WERI-Rb-1 (cell line): Measurements from ENCODE around the gene MUC6.

Source experiments
- DNase-seq: peaks from one replicate; pipeline ENCODE4 v3.0.0-alpha.2; 2020
- H3K27ac ChIP-seq: fragments of 250-450 bp; sonication (Bioruptor Pico); 2 replicates; pipeline ENCODE4 v1.5.1; 2020; ENCODE audit warnings: mild to moderate bottlenecking, moderate library complexity
- H3K27me3 ChIP-seq: fragments of 250-450 bp; sonication (Bioruptor Pico); 2 replicates; pipeline ENCODE4 v1.5.1; 2021; ENCODE audit warnings: mild to moderate bottlenecking, low read depth, moderate library complexity; ENCODE audit not compliant: insufficient read depth, severe bottlenecking
- H3K36me3 ChIP-seq: fragments of 250-450 bp; sonication (Bioruptor Pico); 2 replicates; pipeline ENCODE4 v1.5.1; 2020; ENCODE audit warnings: mild to moderate bottlenecking, moderate library complexity
- H3K4me3 ChIP-seq: 2 replicates; pipeline ENCODE4 v1.5.1; 2011; ENCODE audit warnings: low read depth, mild to moderate bottlenecking, control low read depth, low read length
- H3K9me3 ChIP-seq: fragments of 250-450 bp; sonication (Bioruptor Pico); 2 replicates; pipeline ENCODE4 v1.5.1; 2021; ENCODE audit warnings: mild to moderate bottlenecking, moderate library complexity; ENCODE audit not compliant: severe bottlenecking
- TF ChIP-seq, protein P1 (sequence below): IDR thresholded peaks from 2 replicates; pipeline ENCODE4 v1.5.1; 2011; ENCODE audit warnings: low read depth, mild to moderate bottlenecking, control low read depth, inconsistent platforms, low read length

The MUC6 gene

DNA sequence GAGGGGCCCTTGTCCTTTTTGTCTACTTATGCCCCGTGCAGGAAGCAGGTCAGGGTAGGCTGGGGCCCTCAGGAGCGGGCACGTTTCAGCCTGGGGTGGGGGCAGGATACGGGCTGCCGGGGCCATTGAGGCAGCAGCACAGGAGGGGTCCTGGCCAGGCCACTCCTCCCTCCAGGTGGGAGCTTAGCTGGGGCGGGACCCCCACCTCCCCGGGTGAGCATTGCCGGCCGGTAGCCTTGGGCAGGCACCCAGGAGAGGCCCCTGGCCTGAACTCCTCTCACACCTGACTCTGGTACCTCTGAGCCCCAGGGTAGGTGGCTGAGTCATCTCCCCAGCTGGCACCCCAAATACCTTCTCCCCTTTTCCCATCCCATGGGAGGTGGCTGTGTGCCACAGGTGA, 5.0 kb upstream of the MUC6 start:
- H3K27ac ChIP-seq = no peak overlapping the region
- DNase-seq = no peak
- H3K4me3 ChIP-seq = no peak overlapping the region
- TF ChIP-seq, protein P1, sequence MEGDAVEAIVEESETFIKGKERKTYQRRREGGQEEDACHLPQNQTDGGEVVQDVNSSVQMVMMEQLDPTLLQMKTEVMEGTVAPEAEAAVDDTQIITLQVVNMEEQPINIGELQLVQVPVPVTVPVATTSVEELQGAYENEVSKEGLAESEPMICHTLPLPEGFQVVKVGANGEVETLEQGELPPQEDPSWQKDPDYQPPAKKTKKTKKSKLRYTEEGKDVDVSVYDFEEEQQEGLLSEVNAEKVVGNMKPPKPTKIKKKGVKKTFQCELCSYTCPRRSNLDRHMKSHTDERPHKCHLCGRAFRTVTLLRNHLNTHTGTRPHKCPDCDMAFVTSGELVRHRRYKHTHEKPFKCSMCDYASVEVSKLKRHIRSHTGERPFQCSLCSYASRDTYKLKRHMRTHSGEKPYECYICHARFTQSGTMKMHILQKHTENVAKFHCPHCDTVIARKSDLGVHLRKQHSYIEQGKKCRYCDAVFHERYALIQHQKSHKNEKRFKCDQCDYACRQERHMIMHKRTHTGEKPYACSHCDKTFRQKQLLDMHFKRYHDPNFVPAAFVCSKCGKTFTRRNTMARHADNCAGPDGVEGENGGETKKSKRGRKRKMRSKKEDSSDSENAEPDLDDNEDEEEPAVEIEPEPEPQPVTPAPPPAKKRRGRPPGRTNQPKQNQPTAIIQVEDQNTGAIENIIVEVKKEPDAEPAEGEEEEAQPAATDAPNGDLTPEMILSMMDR = no peak
- no peaks in the 10 kb centered on the region for H3K9me3 ChIP-seq
- H3K27me3 ChIP-seq = no peaks in the 10 kb centered on the region
- H3K36me3 ChIP-seq = no peaks in the 10 kb centered on the region

DNA sequence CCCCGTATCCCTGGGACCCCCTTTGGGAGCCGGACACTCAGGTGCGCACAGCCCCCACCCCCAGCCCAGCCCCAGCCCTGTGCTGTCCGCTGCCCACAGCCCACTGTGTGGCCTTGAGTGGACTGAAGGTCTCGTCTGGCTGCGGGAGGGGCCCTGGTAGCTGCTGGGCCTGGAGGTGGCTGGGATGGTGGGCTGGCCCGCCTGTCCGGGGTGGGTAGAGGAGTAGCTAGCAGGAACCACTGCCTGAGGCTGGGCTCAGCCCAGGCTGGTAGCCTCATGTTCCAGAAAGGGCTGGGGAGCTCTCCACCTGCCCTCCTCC, 4.6 kb upstream of the MUC6 start:
- Histone ChIP-seq H3K27ac (no peak overlapping the region), H3K27me3 (no peaks in the 10 kb centered on the region)

DNA sequence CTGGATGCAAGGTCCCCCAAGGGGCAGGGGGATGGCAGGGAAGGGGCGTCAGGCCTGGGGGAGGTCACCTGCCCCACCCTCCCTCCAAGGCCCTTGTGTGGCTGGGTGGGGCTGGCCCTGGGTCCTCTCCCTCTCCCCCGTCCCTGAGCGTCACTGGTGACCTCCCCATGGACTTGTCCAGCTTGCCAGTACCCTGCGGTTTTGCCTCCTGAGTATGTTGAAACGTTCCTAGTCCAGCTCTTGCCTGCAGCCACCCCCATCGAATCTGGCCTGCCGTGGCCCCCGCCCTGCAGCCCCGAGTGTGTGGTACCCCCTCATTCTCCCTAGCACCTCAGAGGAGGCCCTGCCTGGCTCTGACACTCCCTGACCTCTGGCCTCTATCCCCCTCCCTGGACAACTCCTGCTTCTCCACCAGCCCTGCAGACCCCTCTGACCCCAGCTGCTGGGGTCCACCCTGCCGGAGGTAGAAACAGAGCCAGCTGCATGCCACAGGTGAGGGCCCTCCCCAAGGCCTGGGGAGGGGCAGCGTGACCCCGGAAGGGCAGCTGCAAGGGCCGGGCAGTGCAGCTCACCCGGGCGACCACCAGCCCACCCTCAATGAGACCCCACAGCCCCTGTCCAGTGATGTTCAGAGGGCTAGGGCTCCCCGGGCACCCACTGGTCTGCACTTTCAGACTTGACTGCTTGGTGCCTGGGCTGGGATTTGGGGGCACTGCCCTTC, 4.1 kb upstream of the MUC6 start:
- no peak for DNase-seq
- no peaks in the 10 kb centered on the region for H3K36me3 ChIP-seq
- no peaks in the 10 kb centered on the region for H3K9me3 ChIP-seq
- no peak overlapping the region for H3K27ac ChIP-seq
- TF ChIP-seq, protein P1 = no peak
- H3K4me3 ChIP-seq = no peak overlapping the region
- no peaks in the 10 kb centered on the region for H3K27me3 ChIP-seq

More for the DNA sequence above, 4.6 kb upstream of the MUC6 start:
- Histone ChIP-seq H3K4me3 (no peak overlapping the region), H3K9me3 (no peaks in the 10 kb centered on the region), H3K36me3 (no peaks in the 10 kb centered on the region)
- no peak for DNase-seq
- TF ChIP-seq, protein P1 = no peak

DNA sequence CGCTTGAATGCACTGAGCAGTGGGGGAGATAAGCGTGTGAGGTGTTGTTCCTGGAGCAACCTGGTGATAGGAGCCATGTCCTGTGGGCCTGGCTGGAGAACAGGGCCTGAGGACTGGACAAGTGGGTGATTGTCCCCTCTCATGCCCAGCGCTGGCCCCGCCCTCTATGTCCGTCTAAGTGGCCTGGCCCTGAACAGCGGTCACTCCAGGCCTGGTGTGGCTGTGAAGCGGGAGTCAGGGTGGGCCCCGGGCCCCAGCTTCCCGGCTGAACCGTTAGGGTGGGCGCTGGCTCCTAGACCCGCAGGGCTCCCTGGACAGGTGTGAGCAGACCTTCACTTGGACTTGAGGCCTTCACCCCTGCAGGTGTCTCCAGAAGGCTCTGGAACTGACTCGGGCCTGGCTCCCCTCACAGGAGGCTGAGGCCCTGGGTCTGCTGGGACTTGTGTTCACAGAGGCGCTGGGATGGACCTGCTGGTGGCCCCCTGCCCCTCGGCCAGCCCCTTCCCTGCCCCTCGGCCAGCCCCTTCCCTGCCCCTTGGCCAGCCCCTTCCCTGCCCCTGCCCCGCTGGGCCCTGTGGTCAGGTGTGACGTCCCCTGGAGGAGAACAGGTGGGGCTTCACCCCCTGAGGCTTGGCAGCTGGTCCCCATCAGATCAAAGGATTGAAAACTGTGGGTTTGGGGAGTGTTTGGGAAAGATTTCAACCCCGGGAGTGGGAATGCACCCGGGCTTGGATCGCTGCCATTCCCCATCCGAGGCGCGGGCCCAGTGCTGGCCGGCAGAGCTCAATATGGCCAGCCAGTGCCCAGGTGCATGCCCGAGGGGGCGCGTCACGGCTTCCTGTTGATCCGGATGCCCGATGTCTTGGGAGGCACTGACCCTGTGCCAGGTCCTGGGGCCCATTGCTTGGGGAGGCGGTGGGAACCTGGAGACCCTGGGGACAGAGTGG, 3.2 kb upstream of the MUC6 start:
- TF ChIP-seq, protein P1 = no peak
- H3K36me3 ChIP-seq = no peaks in the 10 kb centered on the region
- no peak overlapping the region for H3K27ac ChIP-seq
- no peaks in the 10 kb centered on the region for H3K27me3 ChIP-seq
- no peak overlapping the region for H3K4me3 ChIP-seq
- no peak for DNase-seq
- no peaks in the 10 kb centered on the region for H3K9me3 ChIP-seq

DNA sequence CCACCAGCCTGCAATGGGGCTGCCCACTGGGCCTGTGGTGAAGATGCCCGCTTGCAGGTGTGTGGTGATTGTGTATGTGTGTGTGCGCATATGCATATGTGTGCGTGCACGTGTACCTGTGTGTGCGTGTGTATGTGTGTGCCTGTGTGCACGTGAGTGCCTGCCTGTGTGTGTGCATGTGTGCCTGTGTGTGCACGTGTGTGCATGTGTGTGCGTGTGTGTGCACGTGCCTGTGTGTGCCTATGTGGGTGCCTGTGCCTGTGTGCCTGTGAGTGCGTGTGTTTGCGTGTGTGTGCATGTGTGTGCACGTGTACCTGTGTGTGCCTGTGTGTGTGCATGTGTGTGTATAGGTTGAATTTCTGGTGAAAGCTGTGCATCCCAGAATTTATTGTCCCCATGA, 2.4 kb upstream of the MUC6 start:
- Histone ChIP-seq H3K9me3 (no peaks in the 10 kb centered on the region), H3K36me3 (no peaks in the 10 kb centered on the region), H3K4me3 (no peak overlapping the region), H3K27ac (no peak overlapping the region), H3K27me3 (no peaks in the 10 kb centered on the region)
- TF ChIP-seq, protein P1 = no peak
- no peak for DNase-seq
